ENCODE measurements around the gene TAS1R3.
A peak's percentile ranks its signal among the peaks of the same experiment; 100 is the strongest.
"Not testable (repeated sequence)": the region's sequence is repeated elsewhere in the genome, so short reads cannot be mapped to it uniquely, and the experiment has no call there.

The TAS1R3 gene

GRCh38 chr1:1309251-1310108, 21.6 kb upstream of the TAS1R3 start:
- DNase-seq: peak; percentile 69

DNA sequence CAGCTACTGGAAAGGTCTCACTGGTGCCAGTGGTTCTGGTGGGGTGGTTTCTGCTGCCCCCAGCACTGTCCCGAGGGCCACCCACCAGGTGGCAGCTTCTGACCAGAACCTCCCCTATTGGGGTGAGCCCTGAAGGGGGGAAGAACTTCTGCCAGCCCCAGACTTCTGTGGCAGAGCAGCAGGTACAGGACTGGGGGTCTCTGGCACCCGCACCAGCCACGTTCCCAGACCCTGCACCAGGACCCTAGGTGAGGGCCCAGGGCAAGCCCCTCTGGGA, 21.0 kb upstream of the TAS1R3 start:
- no peak for DNase-seq

- DNase-seq: no peak
Measured at GRCh38 chr1:1310476-1311053, 20.5 kb upstream of the TAS1R3 start.

DNA sequence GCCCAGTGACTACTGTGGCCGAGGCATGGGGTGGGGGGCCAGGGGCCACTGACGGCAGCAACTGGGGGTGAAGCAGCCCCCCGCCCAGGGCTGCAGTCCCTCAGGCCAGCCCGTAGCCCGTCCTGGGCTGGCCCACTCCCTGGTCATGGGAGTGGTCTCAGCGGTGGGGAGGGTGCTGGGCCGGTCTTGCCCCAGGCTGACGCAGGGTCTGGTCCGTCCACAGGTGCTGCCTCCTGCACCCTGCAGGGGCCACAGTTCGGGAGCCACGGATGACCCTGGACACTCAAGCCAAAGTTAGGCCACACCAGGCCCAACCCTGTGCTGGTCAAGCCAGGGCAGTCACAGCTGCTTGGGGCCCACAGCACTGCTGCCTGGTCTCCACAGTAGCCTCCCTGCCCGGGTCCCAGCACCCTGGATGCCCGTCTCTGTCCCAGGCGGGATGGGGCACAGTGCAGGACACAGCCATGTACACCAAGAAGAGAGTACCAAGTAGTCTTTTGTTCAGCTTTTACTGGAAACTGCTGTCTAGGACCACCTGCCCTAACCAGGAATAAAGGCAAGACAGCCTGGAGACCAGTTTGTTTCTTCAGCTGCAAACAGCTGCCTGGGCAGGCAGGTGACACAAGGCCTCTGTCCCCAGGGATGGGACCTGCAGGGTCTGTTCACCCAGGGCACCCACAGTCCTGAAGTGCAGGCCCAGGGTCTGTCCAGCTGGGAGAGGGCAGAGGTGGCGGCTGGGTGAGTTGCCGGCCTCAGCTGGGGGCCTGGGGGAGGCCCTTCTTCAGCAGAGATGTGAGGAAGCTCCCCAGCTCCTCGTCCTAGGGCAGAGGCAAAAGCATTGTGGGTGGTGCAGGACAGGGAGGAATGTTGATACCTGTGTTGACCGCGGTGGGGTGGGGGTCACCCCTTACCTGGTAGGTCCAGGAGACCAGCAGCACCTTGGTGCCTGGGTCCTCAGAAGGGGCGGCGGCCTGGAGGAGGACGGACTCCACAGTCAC, 19.7 kb upstream of the TAS1R3 start:
- no peak for DNase-seq

DNA sequence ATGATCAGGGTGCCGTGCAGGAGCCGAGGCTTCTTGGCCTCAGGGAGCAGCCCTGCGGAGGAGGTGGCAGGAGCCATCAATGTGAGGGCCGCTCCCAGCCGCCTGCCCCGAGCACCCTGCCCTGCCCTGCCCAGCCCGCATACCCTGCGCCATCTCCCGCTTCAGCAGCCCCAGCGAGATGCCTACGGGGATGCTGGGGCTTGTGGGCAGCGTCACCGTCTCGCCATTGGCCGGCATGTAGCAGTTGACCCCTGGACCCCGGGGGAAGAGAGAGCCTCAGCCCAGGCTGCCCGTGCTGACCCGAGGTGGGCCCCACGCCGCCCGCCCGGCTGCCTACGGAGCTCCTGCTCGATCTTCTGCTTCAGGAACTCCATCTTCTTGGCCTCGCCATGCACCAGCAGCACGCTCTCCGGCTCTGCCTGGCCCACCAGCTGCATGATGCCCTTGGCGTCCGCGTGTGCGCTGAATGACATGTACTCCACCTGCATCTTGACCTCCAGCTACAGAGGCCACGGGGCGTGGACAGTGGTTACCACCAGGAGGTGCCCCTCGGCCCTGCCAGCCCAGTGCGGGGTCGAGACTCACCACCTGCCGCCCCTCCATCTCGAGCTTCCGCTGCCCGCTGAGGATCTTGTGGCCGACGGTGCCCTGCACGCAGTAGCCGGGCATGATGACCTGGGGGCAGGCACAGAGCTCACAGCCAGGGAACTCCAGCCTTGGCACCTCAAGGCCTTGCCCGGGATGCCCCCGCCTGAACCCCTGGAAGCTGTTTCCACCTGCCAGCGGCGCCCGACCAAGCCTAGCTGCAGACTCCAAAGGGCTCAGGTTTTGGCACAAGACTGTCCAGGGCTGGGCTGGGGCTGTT, 18.4 kb upstream of the TAS1R3 start:
- DNase-seq: no peak

GRCh38 chr1:1313500-1314236, 17.4 kb upstream of the TAS1R3 start:
- no peak for DNase-seq

- no peak for DNase-seq
Measured at GRCh38 chr1:1314237-1314586, 16.9 kb upstream of the TAS1R3 start.

DNA sequence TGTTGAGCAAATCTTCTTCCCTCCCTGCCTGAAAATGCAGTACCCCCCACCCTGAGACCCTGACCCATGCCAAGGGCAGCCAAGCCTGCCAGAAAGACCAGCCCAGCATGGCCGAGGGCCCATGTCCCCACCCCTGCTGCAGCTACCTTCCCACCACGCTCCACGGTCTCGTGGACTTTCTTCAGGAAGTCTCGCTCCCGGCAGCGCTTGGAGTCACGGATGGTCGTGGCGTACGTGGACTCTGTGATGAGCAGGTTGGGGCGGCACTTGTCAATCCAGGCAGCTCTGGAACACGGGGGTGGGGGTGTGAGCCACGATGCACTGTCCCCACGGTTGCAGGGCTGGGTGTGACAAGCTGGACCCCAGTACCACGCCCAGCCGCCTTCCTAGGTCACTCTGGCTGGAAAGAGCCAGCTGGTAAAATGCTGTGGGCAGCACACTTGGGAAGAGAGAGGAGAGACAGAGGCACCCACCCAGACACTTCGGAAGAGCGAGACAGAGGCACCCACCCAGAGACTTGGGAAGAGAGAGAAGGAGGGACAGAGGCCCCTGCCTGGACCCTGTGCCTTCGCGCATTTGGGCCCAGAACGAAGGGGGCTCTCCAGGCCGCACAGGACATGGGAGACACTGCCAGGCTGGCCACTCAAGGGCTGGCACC, 16.3 kb upstream of the TAS1R3 start:
- no peak for DNase-seq

DNA sequence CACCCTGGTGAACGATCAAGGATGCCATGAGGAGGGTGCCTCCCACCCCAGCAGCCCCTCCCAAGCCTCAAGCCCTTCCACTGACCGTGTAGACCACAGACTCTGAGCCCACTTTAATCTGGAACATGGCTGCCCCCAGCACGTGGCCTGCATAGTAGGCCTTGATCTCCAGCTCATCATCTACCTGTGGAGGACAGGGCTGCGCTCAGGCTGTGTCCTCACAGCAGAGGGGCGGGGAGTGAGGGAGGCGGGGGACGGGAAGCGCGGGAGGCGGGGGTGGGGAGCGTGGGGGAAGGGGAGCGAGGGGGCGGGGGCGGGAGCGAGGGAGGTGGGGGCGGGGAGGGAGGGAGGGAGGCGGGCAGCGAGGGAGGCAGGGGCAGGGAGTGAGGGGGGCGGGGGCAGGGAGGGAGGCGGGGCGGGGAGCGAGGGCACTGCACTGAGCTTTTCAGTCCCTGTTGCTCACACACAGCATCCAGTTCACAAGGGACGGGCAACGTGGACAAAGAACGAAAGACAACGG, 15.6 kb upstream of the TAS1R3 start:
- DNase-seq: peak; percentile 55

DNA sequence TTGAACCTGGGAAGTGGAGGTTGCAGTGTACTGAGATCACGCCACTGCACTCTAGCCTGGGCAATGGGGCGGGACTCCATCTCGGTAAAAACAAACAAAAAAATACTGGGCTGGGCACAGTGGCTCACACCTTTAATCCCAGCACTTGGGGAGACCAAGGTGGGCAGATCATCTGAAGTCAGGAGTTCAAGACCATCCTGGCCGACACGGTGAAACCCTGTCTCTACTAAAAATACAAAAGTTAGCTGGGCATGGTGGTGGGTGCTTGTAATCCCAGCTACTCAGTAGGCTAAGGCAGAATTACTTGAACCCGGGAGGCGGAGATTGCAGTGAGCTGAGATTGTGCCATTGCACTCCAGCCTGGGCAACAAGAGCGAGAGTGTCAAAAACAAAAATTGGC, 14.9 kb upstream of the TAS1R3 start:
- not testable (repeated sequence) for DNase-seq

DNA sequence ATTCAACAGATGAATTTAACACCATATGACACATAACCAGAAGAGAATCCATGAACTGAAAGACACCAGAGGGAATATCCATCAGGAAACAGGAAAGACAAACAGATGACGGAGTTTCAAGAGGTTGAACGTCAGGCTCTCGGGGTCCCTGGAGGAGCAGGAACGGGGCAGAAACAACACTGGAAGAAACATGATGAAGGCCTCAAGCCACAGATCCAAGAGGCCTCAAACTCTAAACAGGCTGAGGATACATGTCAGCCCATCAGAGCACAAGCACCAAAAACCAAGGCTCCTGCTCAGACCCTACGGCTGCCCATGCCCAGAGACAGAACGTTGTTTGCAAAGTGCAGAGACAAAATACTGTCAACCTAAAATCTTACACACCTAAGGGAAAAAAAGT, 13.7 kb upstream of the TAS1R3 start:
- no peak for DNase-seq

DNA sequence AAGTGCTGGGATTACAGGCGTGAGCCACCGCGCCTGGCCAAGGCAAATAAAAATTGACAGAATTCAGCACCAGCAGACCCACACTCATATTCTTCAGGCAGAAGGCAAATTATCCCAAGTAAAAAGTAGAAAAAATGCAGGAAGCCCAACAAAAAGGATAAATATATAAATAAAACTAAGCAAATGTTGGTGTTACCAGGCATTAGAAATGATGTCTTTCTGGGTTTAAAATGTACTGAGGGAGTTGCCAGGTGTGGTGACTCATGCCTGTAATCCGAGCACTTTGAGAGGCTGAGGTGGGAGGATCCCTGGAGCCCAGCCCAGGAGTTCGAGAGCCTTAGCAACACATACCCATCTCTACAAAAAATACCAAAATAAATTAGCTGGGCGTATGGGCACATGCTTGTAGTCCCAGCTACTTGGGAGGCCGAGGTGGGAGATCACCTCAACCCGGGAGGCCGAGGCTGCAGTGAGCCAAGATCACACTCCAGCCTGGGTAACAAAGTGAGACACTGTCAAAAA, 12.9 kb upstream of the TAS1R3 start:
- DNase-seq: no peak

DNA sequence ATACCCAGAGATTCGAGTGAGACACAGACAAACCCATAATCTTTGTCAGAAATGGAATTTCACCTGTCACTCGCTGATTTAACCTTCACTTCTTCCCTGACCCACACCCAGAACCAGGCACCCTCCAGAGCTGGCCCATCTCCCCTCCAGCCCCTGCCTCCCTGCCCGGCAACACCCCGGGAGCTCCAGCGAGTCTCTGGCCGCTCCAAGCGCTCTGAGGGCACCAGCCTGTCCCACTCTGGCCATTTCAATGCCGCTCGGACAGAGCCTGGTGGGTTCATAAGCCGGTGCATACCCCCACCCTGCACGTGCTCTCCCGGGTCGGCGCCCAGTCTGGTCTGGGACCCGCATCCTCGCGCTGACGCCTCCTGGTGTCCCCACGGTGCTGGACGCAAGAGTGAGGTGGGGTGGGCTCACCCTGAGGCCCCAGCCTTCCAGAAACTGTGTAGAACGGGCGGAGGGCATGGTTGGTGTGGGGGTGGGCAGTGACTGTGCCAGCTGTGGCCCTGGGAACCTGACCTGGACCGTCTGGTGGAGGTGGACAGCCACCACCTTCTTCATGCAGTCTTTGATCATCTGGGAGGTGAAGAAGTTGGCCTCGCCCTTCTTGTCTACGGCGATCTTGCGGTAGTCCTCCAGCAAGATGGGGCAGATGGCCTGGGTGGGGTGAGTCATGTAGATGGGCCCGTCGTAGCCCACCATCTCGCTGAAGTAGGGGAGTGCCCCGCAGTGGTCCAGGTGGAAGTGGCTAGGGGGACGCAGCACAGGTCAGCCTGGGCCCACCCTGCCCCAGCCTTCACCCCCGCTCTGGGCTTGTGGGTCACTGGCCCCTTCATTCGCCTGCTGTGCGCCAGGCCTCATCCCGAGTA, 12.1 kb upstream of the TAS1R3 start:
- DNase-seq: no peak

DNA sequence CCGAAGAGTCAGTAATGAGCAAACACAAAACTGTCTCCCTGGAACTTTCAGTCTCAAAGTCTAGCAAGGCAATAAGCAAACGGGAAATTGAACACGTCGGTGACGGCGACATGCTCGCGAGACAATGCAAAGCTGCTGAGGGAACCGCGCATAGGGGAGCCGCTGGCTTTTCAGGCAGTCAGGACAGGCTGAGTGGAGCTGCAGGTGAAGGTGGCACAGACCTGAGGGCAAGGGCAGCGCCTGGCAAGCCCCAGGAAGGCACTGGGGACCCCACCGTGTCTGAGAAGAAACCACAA, 11.5 kb upstream of the TAS1R3 start:
- DNase-seq: no peak

DNA sequence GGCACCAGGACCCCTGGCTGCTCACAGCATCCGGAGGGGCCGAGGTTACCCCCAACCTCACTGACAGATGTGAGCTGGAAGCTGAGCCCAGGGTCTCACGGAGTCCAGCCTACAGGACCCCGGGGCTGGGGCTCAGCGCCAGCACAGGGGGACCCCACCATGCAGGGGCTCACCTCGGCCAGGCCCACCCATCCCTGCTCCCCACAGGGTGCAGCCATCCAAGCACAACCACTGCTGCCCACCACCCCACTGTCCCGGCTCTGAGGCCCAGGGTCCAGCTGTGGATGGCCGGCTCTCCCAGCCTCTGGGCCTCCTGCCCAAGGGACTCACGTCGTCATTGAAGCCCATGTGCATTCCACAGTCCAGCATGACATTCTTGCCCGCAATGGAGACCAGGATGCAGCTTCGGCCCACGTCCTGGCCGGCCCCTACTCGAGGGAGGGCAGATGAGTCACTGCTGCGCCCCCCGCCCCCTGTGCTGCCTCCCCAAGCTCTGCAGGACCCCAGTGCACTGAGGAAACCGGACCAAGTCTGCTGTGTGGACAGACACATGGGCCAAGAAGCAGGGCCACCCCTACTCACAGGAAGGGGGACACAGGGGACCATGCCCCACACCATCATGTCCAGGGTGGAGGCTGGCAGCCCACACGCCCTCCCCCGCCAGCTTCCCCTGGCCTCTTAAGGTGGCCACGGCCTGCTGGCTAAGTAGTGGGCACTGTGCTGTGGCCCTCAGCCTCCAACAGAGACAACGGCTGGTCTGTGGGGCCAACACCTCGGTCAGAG, 10.2 kb upstream of the TAS1R3 start:
- no peak for DNase-seq

DNA sequence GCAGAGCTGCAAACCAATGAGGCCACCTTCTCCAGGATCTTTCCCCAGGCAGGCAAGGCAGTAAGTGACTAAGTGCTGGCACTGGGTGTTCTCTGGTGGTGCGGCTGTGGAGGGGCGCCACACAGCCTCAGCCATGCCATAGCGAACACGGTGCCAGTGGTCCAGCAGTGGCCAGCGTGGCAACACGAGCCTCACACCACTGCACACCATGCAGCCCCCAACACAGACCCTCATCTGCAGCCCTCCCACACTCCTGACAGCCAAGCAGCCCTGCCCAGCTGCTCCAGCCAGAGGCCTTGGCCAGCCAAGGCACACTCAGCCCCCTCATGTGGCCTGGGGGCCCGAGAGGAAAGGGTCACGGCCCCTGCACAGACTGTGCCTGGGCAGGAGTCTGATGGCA, 9.6 kb upstream of the TAS1R3 start:
- no peak for DNase-seq

DNA sequence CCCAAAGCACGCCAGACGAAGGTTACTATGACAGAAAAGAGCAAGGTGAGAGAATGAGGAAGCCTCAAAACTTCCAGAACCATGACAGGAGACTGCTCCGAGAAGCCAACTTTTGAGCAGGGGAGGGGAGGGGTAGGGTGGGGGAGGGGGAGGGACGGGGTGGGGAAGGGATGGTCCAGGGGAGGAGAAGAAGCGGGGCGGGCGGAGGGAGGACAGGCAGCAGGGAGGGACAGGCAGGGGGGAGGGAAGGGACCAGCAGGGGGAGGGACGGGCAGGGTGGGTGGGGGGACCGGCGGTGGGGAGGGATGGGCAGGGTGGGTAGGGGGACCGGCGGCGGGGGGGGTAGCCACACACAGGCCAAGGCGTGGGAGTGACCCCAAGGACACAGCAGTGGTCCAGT, 8.7 kb upstream of the TAS1R3 start:
- DNase-seq: no peak

DNA sequence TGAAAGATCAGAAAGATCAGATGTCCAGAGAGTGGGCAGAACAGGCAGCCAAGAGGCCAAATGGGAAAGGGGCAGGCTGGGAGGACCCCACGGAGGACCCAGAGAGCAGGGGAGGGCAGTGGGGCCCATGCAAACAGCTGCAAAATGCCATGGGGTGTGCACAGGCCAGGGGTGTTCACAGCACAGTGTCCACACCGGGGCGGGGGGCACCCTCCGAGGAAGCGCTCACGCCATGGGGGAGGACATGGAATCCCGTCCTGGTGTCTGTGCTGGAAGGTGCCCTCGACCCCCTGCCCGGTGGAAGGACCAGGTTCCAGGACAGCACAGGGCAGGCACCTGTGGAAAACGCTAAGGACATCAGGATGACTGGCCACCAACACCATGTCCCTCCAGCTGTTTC, 8.1 kb upstream of the TAS1R3 start:
- DNase-seq: no peak

DNA sequence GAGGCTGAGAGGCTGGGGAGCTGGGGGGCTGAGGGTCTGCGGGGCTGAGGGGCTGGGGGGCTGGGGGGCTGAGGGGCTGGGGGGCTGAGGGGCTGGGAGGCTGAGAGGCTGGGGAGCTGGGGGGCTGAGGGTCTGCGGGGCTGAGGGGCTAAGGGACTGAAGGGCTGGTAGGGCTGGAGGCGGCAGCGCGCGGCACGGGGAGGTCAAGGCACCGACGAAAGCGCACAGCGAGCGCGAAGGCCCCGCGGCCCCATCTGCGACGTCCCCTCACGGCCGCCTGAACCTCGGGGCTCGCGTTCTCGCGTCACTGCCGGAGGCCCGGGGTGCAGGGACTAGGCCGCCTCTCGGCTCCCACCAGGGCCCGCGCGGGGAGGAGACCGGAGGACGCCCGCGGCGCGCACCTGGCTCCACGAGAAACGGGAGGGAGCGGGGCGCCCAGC, 7.0 kb upstream of the TAS1R3 start:
- no peak for DNase-seq
